SU-DHL-6 (cell line): ENCODE data around the gene MATK.

ENCODE experiments used
- CTCF ChIP-seq: fragments of 200-600 bp; sonication (generic); IDR thresholded peaks from one replicate; pipeline ENCODE4 v1.5.1; 2017; ENCODE audit warnings: antibody characterized with exemption, mild to moderate bottlenecking, low read length, moderate library complexity; ENCODE audit not compliant: insufficient read depth, poor library complexity, severe bottlenecking
- EZH2phosphoT487 ChIP-seq: fragments of 200-600 bp; sonication (generic), shearing (Covaris generic); conservative IDR thresholded peaks from 2 replicates; pipeline ENCODE4 v1.6.1; 2018; ENCODE audit warnings: mild to moderate bottlenecking, antibody characterized with exemption, low read length, moderate library complexity, mixed read lengths

- TF ChIP-seq EZH2phosphoT487 (no peak), CTCF (no peak)
These were observed 24.7 kb upstream of the MATK start for GRCh38 chr19:3810708-3811355.
